Measurements from ENCODE around the gene CHST9.
"Not testable (repeated sequence)": the region's sequence is repeated elsewhere in the genome, so short reads cannot be mapped to it uniquely, and the experiment has no call there.

The CHST9 gene

GRCh38 chr18:27094621-27095020, 90.5 kb downstream of the CHST9 start:
- no peak overlapping the region for H3K27ac ChIP-seq
- TF ChIP-seq CTCF (IDR thresholded peaks at IDR 0.05): no peak
- no peak for TF ChIP-seq ZFX (IDR thresholded peaks at IDR 0.05; ENCODE audit: borderline replicate concordance)

DNA sequence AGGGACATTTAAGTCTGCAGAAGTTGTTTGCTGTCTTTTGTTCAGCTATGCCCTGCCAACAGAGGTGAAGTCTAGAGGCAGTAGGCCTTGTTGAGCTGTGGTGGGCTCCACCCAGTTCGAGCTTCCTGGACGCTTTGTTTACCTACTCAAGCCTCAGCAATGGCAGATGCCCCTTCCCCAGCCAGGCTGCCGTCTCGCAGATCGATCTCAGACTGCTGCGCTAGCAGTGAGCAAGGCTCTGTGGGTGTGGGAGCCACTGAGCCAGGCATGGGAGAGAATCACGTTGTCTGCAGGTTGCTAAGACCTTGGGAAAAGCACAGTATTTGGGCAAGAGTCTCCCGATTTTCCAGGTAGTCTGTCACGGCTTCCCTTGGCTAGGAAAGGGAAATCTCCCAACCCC, 91.8 kb downstream of the CHST9 start:
- H3K27ac ChIP-seq: not testable (repeated sequence)

DNA sequence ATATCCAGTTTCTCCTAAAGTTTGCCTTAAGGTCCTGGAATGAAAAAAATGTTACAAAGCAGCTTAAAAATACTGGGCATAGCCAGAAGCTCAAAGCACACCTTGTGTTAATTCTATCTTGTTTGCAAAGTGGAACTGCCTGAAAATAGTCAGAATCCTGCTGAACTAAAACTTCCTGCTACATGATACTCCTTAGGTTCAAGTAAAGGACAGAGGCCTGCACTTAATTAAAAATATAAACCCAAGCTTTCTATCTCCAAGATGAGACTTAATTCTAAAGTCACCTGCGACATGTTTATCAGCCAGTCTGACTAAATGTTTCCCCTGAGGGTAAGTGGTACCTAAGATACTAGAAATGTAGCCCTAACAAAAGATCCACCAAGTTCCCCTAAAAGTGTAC, 103.4 kb downstream of the CHST9 start:
- H3K27ac ChIP-seq: no peak overlapping the region
- no peak for TF ChIP-seq CTCF (IDR thresholded peaks at IDR 0.05)
- no peak for TF ChIP-seq ZFX (IDR thresholded peaks at IDR 0.05; ENCODE audit: borderline replicate concordance)

- H3K27ac ChIP-seq: no peak overlapping the region
- TF ChIP-seq ZFX (IDR thresholded peaks at IDR 0.05; ENCODE audit: borderline replicate concordance) (no peak), CTCF (IDR thresholded peaks at IDR 0.05) (no peak)
Measured at GRCh38 chr18:27075828-27076227, 109.3 kb downstream of the CHST9 start.

DNA sequence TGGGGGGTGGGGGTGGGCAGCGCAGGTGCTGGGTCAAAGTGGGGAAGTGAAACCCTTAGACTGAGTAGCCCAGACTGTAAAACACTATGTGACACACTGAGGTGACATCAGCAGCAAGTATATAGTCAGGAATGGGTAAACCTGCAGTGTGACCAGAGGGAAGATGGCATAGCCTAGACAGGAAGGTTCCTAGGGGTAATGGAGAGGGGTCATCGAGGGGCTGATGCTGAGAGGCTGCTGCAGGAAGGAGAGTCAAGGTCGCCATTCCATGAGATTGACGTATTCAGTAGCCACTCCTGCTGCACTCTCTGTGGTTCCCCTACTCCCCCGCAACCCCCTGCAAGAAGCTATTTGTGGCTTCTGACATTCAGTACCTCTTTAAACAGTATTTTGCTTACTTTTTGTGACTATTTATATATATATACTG, 111.7 kb downstream of the CHST9 start:
- H3K27ac ChIP-seq: no peak overlapping the region
- TF ChIP-seq ZFX (IDR thresholded peaks at IDR 0.05; ENCODE audit: borderline replicate concordance) (no peak), CTCF (IDR thresholded peaks at IDR 0.05) (no peak)

- H3K27ac ChIP-seq: no peak overlapping the region
- TF ChIP-seq ZFX (IDR thresholded peaks at IDR 0.05; ENCODE audit: borderline replicate concordance) (no peak), CTCF (IDR thresholded peaks at IDR 0.05) (no peak)
Measured at GRCh38 chr18:27064673-27065072, 120.4 kb downstream of the CHST9 start.

DNA sequence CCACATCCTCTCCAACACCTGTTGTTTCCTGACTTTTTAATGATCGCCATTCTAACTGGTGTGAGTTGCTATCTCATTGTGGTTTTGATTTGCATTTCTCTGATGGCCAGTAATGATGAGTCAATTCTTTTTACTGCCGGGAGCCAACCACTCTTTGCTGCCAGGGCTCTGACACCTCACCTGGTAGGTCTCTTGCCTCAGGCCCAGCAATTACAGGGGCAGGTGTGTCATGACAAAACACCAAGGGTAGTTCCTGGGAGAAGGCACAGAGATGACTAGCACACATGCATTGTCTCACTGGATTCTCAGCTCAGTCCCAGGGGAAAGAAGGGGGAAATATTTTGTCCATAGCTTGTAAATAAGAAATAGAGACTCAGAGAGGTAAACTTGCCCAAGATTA, 122.3 kb downstream of the CHST9 start:
- H3K27ac ChIP-seq: no peak overlapping the region
- TF ChIP-seq ZFX (IDR thresholded peaks at IDR 0.05; ENCODE audit: borderline replicate concordance) (no peak), CTCF (IDR thresholded peaks at IDR 0.05) (no peak)

DNA sequence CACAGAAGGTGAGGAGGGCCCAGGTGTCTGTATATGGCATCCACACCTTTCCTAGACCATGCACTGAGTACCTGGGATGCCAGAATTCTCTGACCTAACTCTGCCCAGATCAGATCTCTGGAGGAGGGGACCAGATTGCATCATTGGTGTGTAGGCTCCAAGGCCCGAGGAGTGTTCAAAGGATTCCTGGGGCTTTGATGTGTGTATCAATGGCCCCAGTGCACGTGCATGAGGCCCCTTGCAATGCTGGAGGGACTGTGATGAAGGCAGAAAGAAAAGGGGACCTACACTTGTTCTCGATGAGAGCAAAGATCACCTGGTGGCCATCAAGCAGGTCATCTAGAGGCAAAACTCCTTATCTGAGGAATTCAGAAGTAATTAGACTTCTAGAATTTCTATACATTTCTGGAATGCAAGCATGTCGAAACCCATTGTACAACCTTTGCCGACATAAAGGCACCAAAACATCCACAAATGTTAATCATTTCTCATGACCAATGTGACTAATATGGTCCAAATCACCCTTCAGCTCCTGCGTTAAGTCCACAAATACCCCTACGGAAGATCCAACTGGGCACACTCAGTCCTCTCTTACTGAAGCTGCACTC, 123.5 kb downstream of the CHST9 start:
- TF ChIP-seq CTCF (IDR thresholded peaks at IDR 0.05) (no peak), ZFX (IDR thresholded peaks at IDR 0.05; ENCODE audit: borderline replicate concordance) (no peak)

More for the DNA sequence above, 123.5 kb downstream of the CHST9 start:
- H3K27ac ChIP-seq: no peak overlapping the region

Data from 22Rv1 (cell line).